Keratinocyte (primary cell): ENCODE results near the gene PDE10A. TPM values are rescaled to one million over a fixed set of nuclear protein-coding genes. Genes with fewer than 3 reads are reported as not detected.

Experiments
- DNase-seq: peaks from one replicate; pipeline ENCODE4 v3.0.0-alpha.2; 2011; ENCODE audit warnings: low read depth, missing footprints, low spot score
- FAIRE-seq: peaks from 2 replicates; lab custom pipeline; 2011; peaks lifted over from hg19 to GRCh38; lab: Jason Lieb, UNC
- H2AFZ ChIP-seq: 2 replicates; pipeline ENCODE4 v1.6.0; 2012; ENCODE audit warnings: low read length, control low read depth, inconsistent platforms; ENCODE audit not compliant: control insufficient read depth
- H3K27ac ChIP-seq: 2 replicates; pipeline ENCODE4 v1.5.1; 2011; ENCODE audit warnings: low read length; ENCODE audit not compliant: control insufficient read depth, insufficient read depth
- H3K27me3 ChIP-seq: 3 replicates; pipeline ENCODE4 v1.6.0; 2011; ENCODE audit warnings: low read length; ENCODE audit not compliant: control insufficient read depth, insufficient read depth; ENCODE audit errors: extremely low read depth
- H3K36me3 ChIP-seq, 2 experiments: 2 replicates in 1 of 2; 3 replicates in 1 of 2; pipeline ENCODE4 v1.5.1; 2011; ENCODE audit warnings: low read length in 2 of 2, mild to moderate bottlenecking in 1 of 2; ENCODE audit not compliant: control insufficient read depth in 2 of 2, insufficient read depth in 2 of 2; ENCODE audit errors: extremely low read depth in 1 of 2
- H3K4me1 ChIP-seq: 3 replicates; pipeline ENCODE4 v1.5.1; 2011; ENCODE audit warnings: low read length; ENCODE audit not compliant: control insufficient read depth, insufficient read depth; ENCODE audit errors: extremely low read depth
- H3K4me2 ChIP-seq: 3 replicates; pipeline ENCODE4 v1.6.0; 2011; ENCODE audit warnings: low read depth, low read length; ENCODE audit not compliant: control insufficient read depth, insufficient read depth; ENCODE audit errors: extremely low read depth
- H3K4me3 ChIP-seq, 3 experiments: fragments of 200-600 bp in 1 of 3; sonication (generic) in 1 of 3; 2 replicates in 2 of 3; 3 replicates in 1 of 3; pipeline ENCODE4 v1.5.1; 2011 to 2016; ENCODE audit warnings: low read length in 3 of 3, mild to moderate bottlenecking in 3 of 3, control low read depth in 2 of 3, inconsistent platforms in 1 of 3, low read depth in 1 of 3, mixed read lengths in 1 of 3, mixed run types in 1 of 3, moderate library complexity in 1 of 3; ENCODE audit not compliant: control insufficient read depth in 2 of 3, insufficient read depth in 2 of 3; ENCODE audit errors: extremely low read depth in 1 of 3
- H3K79me2 ChIP-seq: 2 replicates; pipeline ENCODE4 v1.6.0; 2012; ENCODE audit warnings: low read length; ENCODE audit not compliant: control insufficient read depth, insufficient read depth
- H3K9ac ChIP-seq: 3 replicates; pipeline ENCODE4 v1.6.0; 2011; ENCODE audit warnings: low read length; ENCODE audit not compliant: control insufficient read depth, insufficient read depth; ENCODE audit errors: extremely low read depth
- H3K9me1 ChIP-seq: 3 replicates; pipeline ENCODE4 v1.6.0; 2011; ENCODE audit warnings: low read length; ENCODE audit not compliant: control insufficient read depth, insufficient read depth; ENCODE audit errors: extremely low read depth
- H3K9me3 ChIP-seq: 2 replicates; pipeline ENCODE4 v1.5.1; 2012; ENCODE audit warnings: low read depth, low read length; ENCODE audit not compliant: control insufficient read depth
- H4K20me1 ChIP-seq: 3 replicates; pipeline ENCODE4 v1.6.0; 2011; ENCODE audit warnings: low read length; ENCODE audit not compliant: control insufficient read depth, insufficient read depth; ENCODE audit errors: extremely low read depth
- EZH2 ChIP-seq: IDR thresholded peaks from one replicate; pipeline ENCODE4 v1.6.1; 2012; ENCODE audit warnings: inconsistent platforms, mild to moderate bottlenecking, low read length, moderate library complexity
- dilution Hi-C: fragments of 300-500 bp; cut with MboI; formaldehyde crosslinking; loops from one replicate; pipeline ENCODE4 v1.7.0; 2020; ENCODE audit warnings: low sequenced_read_pairs; ENCODE audit not compliant: extremely low pct_ligation_motif_present
- polyA plus RNA-seq, 5 experiments: library from polyadenylated mRNA; depleted of rRNA in 3 of 5; stranded (reverse) in 3 of 5; stranded (forward) in 1 of 5; unstranded in 1 of 5; fragments of >200 nt; gene quantifications; 1 replicate in 1 of 5; 2 replicates in 3 of 5; 3 replicates in 1 of 5; pipeline versions ENCODE4 v1.2.1 to v1.2.3, GENCODE V29; 2011 to 2012; ENCODE audit warnings: missing spikeins in 2 of 5, low read depth in 1 of 5, low replicate concordance in 1 of 5
- TF ChIP-seq, protein P1 (sequence below), 3 experiments: IDR thresholded peaks in 1 of 3; conservative IDR thresholded peaks in 1 of 3; optimal IDR thresholded peaks in 1 of 3; 2 replicates in 2 of 3; 3 replicates in 1 of 3; pipeline versions ENCODE3 to v1.5.1; 2011; ENCODE audit warnings: low read length in 3 of 3, mild to moderate bottlenecking in 3 of 3, moderate library complexity in 2 of 3, control low read depth in 1 of 3, inconsistent platforms in 1 of 3; ENCODE audit not compliant: insufficient read depth in 2 of 3; ENCODE audit errors: extremely low read depth in 1 of 3

The PDE10A gene
- polyA plus RNA-seq, 1 donor (not counting 4 experiments of a cell fraction or from before 2014, with no cell fraction given) = not detected

DNA sequence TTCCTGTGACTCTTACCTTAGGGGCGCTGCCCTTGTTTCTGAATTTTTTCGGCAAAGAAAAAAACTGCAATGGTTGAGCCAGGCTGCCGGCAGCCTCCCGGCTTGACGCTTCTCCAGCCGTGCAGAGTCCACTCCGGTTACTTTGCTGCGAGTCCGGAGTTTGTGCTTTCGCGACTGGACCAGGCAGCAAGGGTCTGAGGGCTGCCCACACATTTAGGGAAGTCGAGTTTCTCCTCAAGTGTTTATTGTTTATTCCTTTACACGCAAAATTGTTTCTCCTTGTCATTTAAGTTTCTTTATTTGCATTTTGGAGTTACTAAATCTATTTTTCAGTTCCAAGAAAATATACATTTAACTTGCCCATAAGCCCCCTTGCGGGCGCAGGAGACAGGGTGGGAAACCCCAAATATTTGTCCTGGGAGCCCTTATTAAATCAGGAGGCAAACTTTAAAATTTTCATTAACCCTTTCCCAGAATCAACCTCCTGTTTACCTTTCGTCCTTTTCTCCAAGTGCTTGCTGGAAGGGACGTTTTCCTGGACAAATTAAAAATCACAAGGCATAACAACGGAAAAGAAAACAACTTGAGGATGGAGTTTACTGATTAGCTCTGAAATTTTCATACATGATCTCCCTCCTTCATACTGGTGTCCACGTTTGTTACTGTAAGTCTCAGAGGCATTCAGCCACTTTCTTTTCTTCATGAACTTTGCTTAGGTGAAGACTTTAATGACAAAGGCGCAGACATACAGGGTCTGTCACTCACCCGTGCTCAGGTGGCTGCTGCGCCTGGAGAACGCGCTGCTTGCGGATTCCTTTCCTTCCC is 1.7 kb upstream of the PDE10A start:
- Histone ChIP-seq H3K4me3 (no peak overlapping the region), H3K9me1 (no peaks in the 10 kb centered on the region), H4K20me1 (no peaks in the 10 kb centered on the region), H3K9ac (no peak overlapping the region), H3K36me3 (no peaks in the 10 kb centered on the region), H3K9me3 (no peaks in the 10 kb centered on the region), H3K27ac (no peak overlapping the region), H3K4me2 (no peak overlapping the region), H3K79me2 (no peaks in the 10 kb centered on the region), H3K27me3 (peaks cover 51% of the 10 kb centered on the region), H2AFZ (no peak overlapping the region), H3K4me1 (no peaks in the 10 kb centered on the region)
- no peak for TF ChIP-seq EZH2
- TF ChIP-seq, protein P1, sequence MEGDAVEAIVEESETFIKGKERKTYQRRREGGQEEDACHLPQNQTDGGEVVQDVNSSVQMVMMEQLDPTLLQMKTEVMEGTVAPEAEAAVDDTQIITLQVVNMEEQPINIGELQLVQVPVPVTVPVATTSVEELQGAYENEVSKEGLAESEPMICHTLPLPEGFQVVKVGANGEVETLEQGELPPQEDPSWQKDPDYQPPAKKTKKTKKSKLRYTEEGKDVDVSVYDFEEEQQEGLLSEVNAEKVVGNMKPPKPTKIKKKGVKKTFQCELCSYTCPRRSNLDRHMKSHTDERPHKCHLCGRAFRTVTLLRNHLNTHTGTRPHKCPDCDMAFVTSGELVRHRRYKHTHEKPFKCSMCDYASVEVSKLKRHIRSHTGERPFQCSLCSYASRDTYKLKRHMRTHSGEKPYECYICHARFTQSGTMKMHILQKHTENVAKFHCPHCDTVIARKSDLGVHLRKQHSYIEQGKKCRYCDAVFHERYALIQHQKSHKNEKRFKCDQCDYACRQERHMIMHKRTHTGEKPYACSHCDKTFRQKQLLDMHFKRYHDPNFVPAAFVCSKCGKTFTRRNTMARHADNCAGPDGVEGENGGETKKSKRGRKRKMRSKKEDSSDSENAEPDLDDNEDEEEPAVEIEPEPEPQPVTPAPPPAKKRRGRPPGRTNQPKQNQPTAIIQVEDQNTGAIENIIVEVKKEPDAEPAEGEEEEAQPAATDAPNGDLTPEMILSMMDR (optimal IDR thresholded peaks at IDR 0.05 in 1 of 3, IDR thresholded peaks at IDR 0.05 in 1 of 3, conservative IDR thresholded peaks at IDR 0.05 in 1 of 3; ENCODE audit: extremely low read depth in 1 of 3, insufficient read depth in 2 of 3, low read length in 3 of 3) = no peak
- DNase-seq = no peak
- FAIRE-seq = no peak
- dilution Hi-C loops = no loop called here

DNA sequence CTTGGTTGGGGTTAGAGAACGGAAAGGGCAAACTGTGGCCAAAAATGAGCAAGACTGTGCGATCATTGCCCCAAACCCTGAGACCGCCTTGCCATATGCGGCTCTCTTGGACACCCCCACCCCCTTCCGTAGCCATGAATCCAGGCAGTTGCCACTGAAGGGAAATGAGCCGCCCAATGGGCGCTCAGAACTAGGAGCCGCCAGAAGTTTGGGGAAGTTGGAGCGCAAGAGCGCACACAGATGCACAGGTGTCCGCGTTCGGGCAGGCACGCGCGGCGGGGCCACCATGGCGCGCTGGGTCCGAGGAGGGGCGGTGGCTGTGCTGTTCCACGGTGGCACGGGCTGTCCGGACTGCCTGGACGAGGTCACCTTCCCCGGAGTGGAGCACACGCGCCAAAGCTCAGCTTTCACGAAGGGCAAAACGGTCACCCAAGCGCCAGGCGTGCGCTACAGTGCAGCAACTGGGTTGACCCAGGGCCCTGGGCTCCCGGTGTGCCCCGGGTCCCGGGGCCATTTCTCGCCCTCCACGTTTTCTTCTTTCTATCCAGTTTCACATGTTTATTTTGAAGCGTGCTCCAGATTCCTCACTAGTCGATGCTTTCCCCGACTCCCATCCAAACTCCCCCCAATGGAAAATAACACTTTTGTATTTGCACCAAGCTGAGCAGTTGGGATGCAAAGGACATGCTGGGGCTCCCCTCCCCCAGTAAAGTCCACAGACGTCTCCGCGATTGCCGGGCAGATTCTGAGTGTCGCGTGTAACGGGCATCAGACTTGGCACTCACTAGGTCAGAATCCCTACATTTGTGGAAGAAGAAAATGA is 906 bp upstream of the PDE10A start:
- no peak overlapping the region for H3K9ac ChIP-seq
- no peaks in the 10 kb centered on the region for H3K4me1 ChIP-seq

More for the DNA sequence above, 906 bp upstream of the PDE10A start:
- Histone ChIP-seq H3K79me2 (no peaks in the 10 kb centered on the region), H3K9me3 (no peaks in the 10 kb centered on the region), H3K9me1 (no peaks in the 10 kb centered on the region), H2AFZ (no peak overlapping the region), H3K27me3 (peaks cover 55% of the 10 kb centered on the region), H3K4me3 (no peak overlapping the region), H3K4me2 (no peak overlapping the region), H3K27ac (no peak overlapping the region), H4K20me1 (no peaks in the 10 kb centered on the region), H3K36me3 (no peaks in the 10 kb centered on the region)
- dilution Hi-C loops = no loop called here
- DNase-seq (no peak), FAIRE-seq (no peak)
- TF ChIP-seq EZH2 = peak; percentile 54
- TF ChIP-seq, protein P1 (optimal IDR thresholded peaks at IDR 0.05 in 1 of 3, IDR thresholded peaks at IDR 0.05 in 1 of 3, conservative IDR thresholded peaks at IDR 0.05 in 1 of 3; ENCODE audit: extremely low read depth in 1 of 3, insufficient read depth in 2 of 3, low read length in 3 of 3) = no peak
